Measurements from ENCODE around the gene PLA2G2A. TPM values are rescaled to one million over a fixed set of nuclear protein-coding genes. Genes with fewer than 3 reads are reported as not detected.

Gene PLA2G2A
- total RNA-seq, 1 experiment from 2014 or later = 7.1 TPM

DNA sequence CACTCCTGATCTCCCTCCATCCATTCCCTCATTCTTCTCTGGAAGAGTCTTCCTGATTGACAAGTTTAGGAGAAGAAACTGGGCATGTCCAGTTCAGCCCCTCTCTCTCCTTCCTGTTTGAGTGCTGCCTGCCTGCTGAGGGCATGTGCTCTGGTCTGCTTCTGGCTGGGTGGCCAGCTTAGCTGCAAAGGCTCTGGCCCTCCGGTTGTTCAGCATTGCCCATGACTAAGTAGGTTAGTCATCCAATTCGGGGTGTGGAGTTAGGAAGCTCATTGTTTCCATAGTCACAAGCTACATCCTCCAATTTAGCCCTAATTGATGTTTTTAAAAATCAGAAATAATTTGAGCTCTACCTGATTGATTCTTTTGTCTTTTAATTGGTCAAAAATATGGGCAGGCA, 30.4 kb downstream of the PLA2G2A start:
- Histone ChIP-seq H2AK5ac (ENCODE audit: insufficient read length, low read length) (no peak overlapping the region), H4K20me1 (ENCODE audit: control insufficient read depth, insufficient read depth, insufficient read length) (no peaks in the 10 kb centered on the region), H3K56ac (ENCODE audit: insufficient read length, low read depth, low read length) (no peak overlapping the region), H3K23me2 (ENCODE audit: insufficient read length, low read depth, low read length, poor library complexity, severe bottlenecking) (no peaks in the 10 kb centered on the region), H3K18ac (ENCODE audit: insufficient read length, low read depth, low read length) (no peak overlapping the region), H3K9me3 (ENCODE audit: control insufficient read depth, low read depth, low read length) (peaks cover 7% of the 10 kb centered on the region), H3K27ac (ENCODE audit: insufficient read length, low read depth, low read length) (no peak overlapping the region), H3T11ph (ENCODE audit: low read length) (no peak overlapping the region), H3K4me2 (ENCODE audit: insufficient read depth, insufficient read length, low read length) (no peak overlapping the region), H3K23ac (ENCODE audit: insufficient read length, low read depth, low read length) (no peak overlapping the region), H2BK15ac (ENCODE audit: low read depth, low read length) (no peak overlapping the region), H4K5ac (ENCODE audit: insufficient read length, low read depth, low read length) (no peak overlapping the region), H2BK20ac (ENCODE audit: low read depth, low read length, poor library complexity, severe bottlenecking) (no peak overlapping the region), H2BK120ac (ENCODE audit: low read depth, low read length, poor library complexity, severe bottlenecking) (no peak overlapping the region), H3K4ac (ENCODE audit: low read depth, low read length) (no peak overlapping the region), H2BK5ac (ENCODE audit: insufficient read length, low read length) (no peak overlapping the region), H3K4me1 (ENCODE audit: insufficient read depth, low read length) (peaks cover 4% of the 10 kb centered on the region; the same call in 1 of the 2 replicates), H3K79me2 (ENCODE audit: insufficient read depth, low read length) (no peaks in the 10 kb centered on the region), H2AFZ (ENCODE audit: low read length) (no peak overlapping the region), H3K9ac (ENCODE audit: extremely low read depth, insufficient read length, low read length) (no peak overlapping the region), H3K79me1 (ENCODE audit: insufficient read depth, low read depth, low read length, poor library complexity, severe bottlenecking) (no peaks in the 10 kb centered on the region), H4K8ac (replicated peaks; ENCODE audit: insufficient read length, low read depth, low read length) (no peak overlapping the region), H2BK12ac (ENCODE audit: insufficient read length, low read depth, low read length) (no peak overlapping the region), H3K27me3 (ENCODE audit: insufficient read depth, low read length) (peaks cover 3% of the 10 kb centered on the region; the same call in 1 of the 2 replicates), H3K14ac (ENCODE audit: insufficient read depth, low read length) (no peak overlapping the region), H4K91ac (ENCODE audit: insufficient read length, low read depth, low read length) (no peak overlapping the region)
- no CpG with 5 or more reads among the region's 2 CpGs for WGBS (ENCODE audit: extremely low coverage, insufficient read length, low lambda C conversion rate)
- Mint-ChIP-seq H3K36me3 (ENCODE audit: insufficient read depth in 1 of 3, low read depth in 3 of 3) (no peaks in the 10 kb centered on the region; a peak in 2 of 7 replicates), H3K4me1 (peaks cover 4 to 11% of the 10 kb centered on the region in 2 experiments), H3K9me3 (peaks cover 4 to 6% of the 10 kb centered on the region in 2 experiments; a peak in 4 of 5 replicates), H3K27ac (no peak overlapping the region), H3K4me3 (no peak overlapping the region), H3K27me3 (ENCODE audit: low read depth) (peaks cover 11% of the 10 kb centered on the region)
- TF ChIP-seq, protein P1, sequence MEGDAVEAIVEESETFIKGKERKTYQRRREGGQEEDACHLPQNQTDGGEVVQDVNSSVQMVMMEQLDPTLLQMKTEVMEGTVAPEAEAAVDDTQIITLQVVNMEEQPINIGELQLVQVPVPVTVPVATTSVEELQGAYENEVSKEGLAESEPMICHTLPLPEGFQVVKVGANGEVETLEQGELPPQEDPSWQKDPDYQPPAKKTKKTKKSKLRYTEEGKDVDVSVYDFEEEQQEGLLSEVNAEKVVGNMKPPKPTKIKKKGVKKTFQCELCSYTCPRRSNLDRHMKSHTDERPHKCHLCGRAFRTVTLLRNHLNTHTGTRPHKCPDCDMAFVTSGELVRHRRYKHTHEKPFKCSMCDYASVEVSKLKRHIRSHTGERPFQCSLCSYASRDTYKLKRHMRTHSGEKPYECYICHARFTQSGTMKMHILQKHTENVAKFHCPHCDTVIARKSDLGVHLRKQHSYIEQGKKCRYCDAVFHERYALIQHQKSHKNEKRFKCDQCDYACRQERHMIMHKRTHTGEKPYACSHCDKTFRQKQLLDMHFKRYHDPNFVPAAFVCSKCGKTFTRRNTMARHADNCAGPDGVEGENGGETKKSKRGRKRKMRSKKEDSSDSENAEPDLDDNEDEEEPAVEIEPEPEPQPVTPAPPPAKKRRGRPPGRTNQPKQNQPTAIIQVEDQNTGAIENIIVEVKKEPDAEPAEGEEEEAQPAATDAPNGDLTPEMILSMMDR (conservative IDR thresholded peaks at IDR 0.05) = no peak
- DNase-seq = peak; percentile 36

Data from H9 (cell line).